Stimulated activated CD4-positive, alpha-beta T cell treated with anti-CD3 and anti-CD28 coated beads, Interleukin-4, amount 100 ng/mL, for 24 hours (primary cell): Measurements from ENCODE around the gene CTNNA3.

ENCODE experiments used
- DNase-seq: peaks from one replicate; pipeline ENCODE4 v3.0.0-alpha.2; 2020

CTNNA3 gene

GRCh38 chr10:66176772-66177171, 1519.2 kb downstream of the CTNNA3 start:
- DNase-seq = no peak

GRCh38 chr10:66167816-66168215, 1528.2 kb downstream of the CTNNA3 start:
- no peak for DNase-seq

GRCh38 chr10:66162560-66163143, 1533.3 kb downstream of the CTNNA3 start:
- no peak for DNase-seq

- DNase-seq = no peak
Measured at GRCh38 chr10:66151346-66151745, 1544.6 kb downstream of the CTNNA3 start.

GRCh38 chr10:66148312-66148711, 1547.7 kb downstream of the CTNNA3 start:
- DNase-seq = no peak

GRCh38 chr10:66144016-66144415, 1552.0 kb downstream of the CTNNA3 start:
- DNase-seq = no peak

GRCh38 chr10:66102756-66103155, 1593.2 kb downstream of the CTNNA3 start:
- no peak for DNase-seq

- no peak for DNase-seq
Measured at GRCh38 chr10:66098595-66099480, 1597.2 kb downstream of the CTNNA3 start.

GRCh38 chr10:66095610-66096009, 1600.4 kb downstream of the CTNNA3 start:
- DNase-seq = no peak

- DNase-seq = no peak
Measured at GRCh38 chr10:66085906-66086305, 1610.1 kb downstream of the CTNNA3 start.

- no peak for DNase-seq
Measured at GRCh38 chr10:66071907-66072306, 1624.1 kb downstream of the CTNNA3 start.

- DNase-seq = no peak
Measured at GRCh38 chr10:66058594-66058993, 1637.4 kb downstream of the CTNNA3 start.

- DNase-seq = no peak
Measured at GRCh38 chr10:66049335-66049734, 1646.7 kb downstream of the CTNNA3 start.

GRCh38 chr10:66045859-66046258, 1650.1 kb downstream of the CTNNA3 start:
- no peak for DNase-seq

GRCh38 chr10:66041771-66042170, 1654.2 kb downstream of the CTNNA3 start:
- no peak for DNase-seq

GRCh38 chr10:66038623-66039022, 1657.4 kb downstream of the CTNNA3 start:
- DNase-seq = no peak

GRCh38 chr10:66026321-66026720, 1669.7 kb downstream of the CTNNA3 start:
- no peak for DNase-seq

- no peak for DNase-seq
Measured at GRCh38 chr10:66025186-66025585, 1670.8 kb downstream of the CTNNA3 start.

- DNase-seq = no peak
Measured at GRCh38 chr10:66021423-66021822, 1674.6 kb downstream of the CTNNA3 start.

- no peak for DNase-seq
Measured at GRCh38 chr10:66008221-66008620, 1687.8 kb downstream of the CTNNA3 start.

GRCh38 chr10:66006411-66006810, 1689.6 kb downstream of the CTNNA3 start:
- no peak for DNase-seq

- DNase-seq = no peak
Measured at GRCh38 chr10:65993451-65993850, 1702.5 kb downstream of the CTNNA3 start.

- DNase-seq = no peak
Measured at GRCh38 chr10:65968871-65969270, 1727.1 kb downstream of the CTNNA3 start.

- no peak for DNase-seq
Measured at GRCh38 chr10:65968437-65968836, 1727.6 kb downstream of the CTNNA3 start.

GRCh38 chr10:65964205-65964604, 1731.8 kb downstream of the CTNNA3 start:
- DNase-seq = no peak
